Motor neuron (in vitro differentiated cells): ENCODE results near the gene CD300LF. TPM values are rescaled to one million over a fixed set of nuclear protein-coding genes. Genes with fewer than 3 reads are reported as not detected.

Experiments used
- ATAC-seq, 8 experiments: fragments of 200-7000 bp; cut with Tn5 transposase; replicated peaks in 6 of 8; 2 replicates each; pipeline ENCODE4 v1.8.0; 2021; ENCODE audit warnings: mild to moderate bottlenecking in 8 of 8, moderate library complexity in 8 of 8
- H3K27ac ChIP-seq, 2 donors: fragments of 250-450 bp; sonication (Bioruptor Pico); 2 replicates each; pipeline ENCODE4 v1.9.0; 2021; ENCODE audit warnings: antibody characterized with exemption in 2 of 2, mild to moderate bottlenecking in 2 of 2, moderate library complexity in 1 of 2
- H3K4me1 ChIP-seq, 2 donors: fragments of 250-450 bp; sonication (Bioruptor Pico); replicated peaks in 1 of 2; 2 replicates each; pipeline ENCODE4 v1.6.1; 2021; ENCODE audit warnings: antibody characterized with exemption in 2 of 2, mild to moderate bottlenecking in 2 of 2, moderate library complexity in 1 of 2
- H3K4me3 ChIP-seq, 5 donors: fragments of 250-450 bp; sonication (Bioruptor Pico); 2 replicates each; pipeline ENCODE4 v1.9.0; 2021; ENCODE audit warnings: antibody characterized with exemption in 5 of 5, mild to moderate bottlenecking in 5 of 5, moderate library complexity in 4 of 5
- WGBS, 10 experiments: fragments of 450-650 bp; shearing (Covaris generic); methylation state at CpG; one replicate each; pipeline ENCODE4 v1.0.0; 2022; 5-methylcytosine and 5-hydroxymethylcytosine counted together
- in situ Hi-C, 9 experiments: fragments of 400-800 bp; cut with MboI; loops; one replicate each; pipeline ENCODE4 v1.15.0; 2021; ENCODE audit warnings: low sequenced_read_pairs in 9 of 9, low pct_unique_long_range_greater_than_20kb in 2 of 9; ENCODE audit not compliant: unreplicated experiment in 9 of 9
- total RNA-seq, 8 experiments: library from RNA; unstranded; fragments of 300-600 nt; gene quantifications; 2 replicates each; pipeline versions ENCODE4 v1.2.3 to v1.2.4, GENCODE V29; 2022

The CD300LF gene
- total RNA-seq, 8 experiments from 2014 or later: 0.24 TPM; not detected in 7

DNA sequence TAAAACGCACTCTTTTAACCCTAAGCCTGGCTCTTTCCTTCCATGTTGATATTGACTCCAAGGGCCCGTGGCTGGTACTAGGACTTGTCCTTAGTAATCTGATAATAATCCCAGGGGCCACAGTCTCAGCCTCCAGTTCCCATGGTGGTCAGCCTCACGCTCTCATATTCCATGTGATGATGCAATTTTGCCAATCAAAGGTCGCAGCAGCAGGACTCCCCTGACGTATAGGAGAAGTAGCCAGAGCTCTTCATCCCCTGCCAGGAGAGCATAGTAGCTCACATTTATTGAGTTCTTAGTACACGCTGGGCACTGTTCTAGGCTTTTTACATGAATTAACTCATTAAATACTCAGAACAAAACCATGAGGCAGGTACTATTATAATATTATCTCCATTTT is 42.4 kb downstream of the CD300LF start:
- 0 to 71% (median 32%) methylated on average over 2 to 6 of the region's 6 CpGs; no CpG with 5 or more reads in 1 of the 10 experiments for WGBS, 10 experiments
- ATAC-seq: no peak
- in situ Hi-C loops: no loop called here
- H3K27ac ChIP-seq: no peak overlapping the region
- no peaks in the 10 kb centered on the region for H3K4me1 ChIP-seq
- no peak overlapping the region for H3K4me3 ChIP-seq

DNA sequence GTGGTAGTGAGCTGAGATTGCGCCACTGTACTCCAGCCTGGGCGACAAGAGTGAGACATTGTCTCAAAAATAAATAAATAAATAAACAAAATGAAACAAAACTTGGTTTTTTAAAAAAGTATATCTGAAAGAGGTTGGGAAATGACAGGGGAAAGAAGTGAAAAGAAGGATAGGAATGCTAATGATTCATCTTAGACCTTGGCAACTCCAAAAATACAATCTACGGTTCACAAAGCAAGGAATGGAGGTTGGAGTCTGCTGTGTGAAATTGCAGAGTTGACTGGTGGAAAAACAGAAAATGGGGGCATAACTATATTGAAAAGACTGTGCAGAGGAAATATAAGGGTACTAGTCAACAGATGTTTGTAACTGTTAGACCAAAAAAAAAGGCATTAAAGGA is 49.2 kb downstream of the CD300LF start:
- Histone ChIP-seq H3K4me3 (no peak overlapping the region), H3K27ac (no peak overlapping the region), H3K4me1 (no peaks in the 10 kb centered on the region)
- in situ Hi-C loops: no loop called here
- no peak for ATAC-seq
- 0 to 100% (median 89%) methylated on average over 1 to 3 of the region's 3 CpGs for WGBS, 10 experiments

DNA sequence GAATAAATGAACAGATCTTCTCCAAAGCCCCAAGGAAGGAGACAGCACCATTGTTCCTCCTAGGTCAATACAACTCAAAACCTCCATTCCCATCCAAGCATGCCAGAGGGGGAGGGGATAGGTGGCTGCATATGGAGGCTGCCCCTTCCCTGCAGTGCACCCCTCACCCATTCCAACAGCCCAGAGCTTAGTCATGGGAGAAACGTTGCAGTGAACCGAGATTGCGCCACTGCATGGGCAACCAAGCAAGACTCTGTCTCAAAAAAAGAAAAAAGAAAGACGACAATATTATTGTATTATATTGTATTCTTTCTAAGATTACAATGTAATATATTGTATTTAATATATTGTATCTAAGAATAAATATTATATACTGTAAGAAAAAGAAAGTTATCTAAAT is 52.8 kb downstream of the CD300LF start:
- H3K27ac ChIP-seq: no peak overlapping the region
- 40 to 82% (median 53%) methylated on average over 1 to 4 of the region's 4 CpGs; no CpG with 5 or more reads in 2 of the 10 experiments for WGBS, 10 experiments
- H3K4me3 ChIP-seq: no peak overlapping the region
- no peak for ATAC-seq
- in situ Hi-C loops: no loop called here
- no peaks in the 10 kb centered on the region for H3K4me1 ChIP-seq

DNA sequence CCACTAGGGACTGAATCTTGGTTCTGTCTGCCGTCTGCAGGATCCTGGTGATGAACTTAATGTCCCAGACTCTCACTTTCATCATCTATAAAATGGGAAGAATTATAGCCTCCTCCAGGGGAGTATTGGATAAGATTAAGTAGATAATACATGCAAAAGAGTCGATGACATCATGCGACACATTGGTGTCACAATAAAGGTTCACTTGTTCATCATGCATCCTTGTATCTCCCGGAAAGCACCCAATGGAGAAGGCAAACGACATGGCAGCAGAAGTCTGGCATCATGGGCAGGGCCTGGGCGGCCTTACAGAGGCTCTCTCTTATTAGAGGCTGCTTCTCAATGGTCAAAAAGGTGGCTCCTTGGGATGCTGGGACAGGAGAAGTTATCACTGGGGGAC is 54.1 kb downstream of the CD300LF start:
- no peak overlapping the region for H3K4me3 ChIP-seq
- ATAC-seq: no peak
- H3K4me1 ChIP-seq: no peaks in the 10 kb centered on the region
- 10 to 82% (median 41%) methylated on average over 2 to 5 of the region's 6 CpGs; no CpG with 5 or more reads in 3 of the 10 experiments for WGBS, 10 experiments
- H3K27ac ChIP-seq: no peak overlapping the region
- in situ Hi-C loops: no loop called here

DNA sequence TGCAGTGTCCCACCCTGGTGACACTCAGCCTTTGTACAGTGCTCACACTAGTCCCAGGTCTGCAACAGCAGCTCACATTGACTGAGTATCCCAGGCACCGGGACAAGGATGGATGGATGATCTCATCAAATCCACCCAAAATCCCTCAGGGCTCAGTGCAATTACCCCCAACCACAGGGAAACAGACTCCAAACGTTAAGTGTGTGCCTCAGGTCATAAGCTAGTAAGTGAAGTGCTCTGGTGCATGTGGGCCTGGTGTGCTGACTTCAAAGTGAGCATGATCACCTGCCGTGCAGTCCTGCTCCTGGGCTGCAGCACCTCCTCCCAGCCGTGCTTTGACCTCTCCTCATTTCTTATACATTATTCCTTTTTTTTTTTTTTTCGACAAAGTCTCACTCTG is 58.0 kb downstream of the CD300LF start:
- no peak for ATAC-seq
- Histone ChIP-seq H3K4me1 (no peaks in the 10 kb centered on the region), H3K4me3 (no peak overlapping the region), H3K27ac (no peak overlapping the region)
- WGBS, 10 experiments: 0 to 83% (median 34%) methylated on average over 1 to 5 of the region's 5 CpGs; no CpG with 5 or more reads in 2 of the 10 experiments
- in situ Hi-C loops: no loop called here

DNA sequence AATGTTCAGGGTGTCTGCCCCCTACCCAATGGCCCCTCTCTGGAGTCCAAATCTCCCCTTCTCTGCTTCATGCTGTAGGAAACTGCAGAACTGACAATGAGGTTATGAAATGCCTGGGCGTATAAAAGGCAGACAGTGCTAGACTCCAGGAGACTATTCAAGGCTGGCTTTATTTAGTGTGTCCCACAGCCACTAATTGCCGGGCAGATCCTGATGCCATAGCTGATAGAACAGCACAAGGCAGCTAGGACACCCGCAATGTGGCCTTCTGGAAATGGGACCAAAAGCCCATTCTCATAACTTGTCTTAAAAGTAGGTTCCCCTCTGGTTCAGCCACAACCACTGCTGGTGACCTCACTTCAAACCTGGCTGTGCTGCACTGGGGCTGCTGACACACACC is 60.7 kb downstream of the CD300LF start:
- Histone ChIP-seq H3K27ac (no peak overlapping the region), H3K4me3 (no peak overlapping the region), H3K4me1 (no peaks in the 10 kb centered on the region)
- no peak for ATAC-seq
- in situ Hi-C loops: no loop called here
- WGBS, 10 experiments: 0 to 81% (median 40%) methylated on average over 1 to 3 of the region's 3 CpGs; no CpG with 5 or more reads in 5 of the 10 experiments

DNA sequence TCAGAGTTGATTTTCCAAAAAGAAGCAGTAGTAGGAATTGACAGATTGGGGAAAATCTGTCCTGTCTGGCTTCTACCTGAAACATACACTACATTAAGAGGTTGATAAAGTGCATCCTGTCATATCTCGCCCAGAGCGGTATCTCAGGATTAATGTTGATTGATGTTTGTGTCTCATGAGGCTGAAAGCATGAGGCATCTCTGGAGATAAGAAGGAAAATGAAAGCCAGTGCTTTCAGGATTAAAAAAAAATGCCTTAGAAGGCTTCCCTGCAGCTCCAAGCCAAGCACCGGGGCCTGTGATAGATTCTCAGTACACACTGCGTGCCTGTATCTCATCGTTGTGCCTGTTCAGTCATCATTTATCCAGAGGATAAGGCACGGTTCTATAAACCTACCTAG is 62.8 kb downstream of the CD300LF start:
- H3K27ac ChIP-seq: no peak overlapping the region
- H3K4me3 ChIP-seq: no peak overlapping the region
- in situ Hi-C loops: no loop called here
- 0 to 100% (median 73%) methylated on average over 1 to 6 of the region's 6 CpGs; no CpG with 5 or more reads in 1 of the 10 experiments for WGBS, 10 experiments
- no peak for ATAC-seq
- no peaks in the 10 kb centered on the region for H3K4me1 ChIP-seq

DNA sequence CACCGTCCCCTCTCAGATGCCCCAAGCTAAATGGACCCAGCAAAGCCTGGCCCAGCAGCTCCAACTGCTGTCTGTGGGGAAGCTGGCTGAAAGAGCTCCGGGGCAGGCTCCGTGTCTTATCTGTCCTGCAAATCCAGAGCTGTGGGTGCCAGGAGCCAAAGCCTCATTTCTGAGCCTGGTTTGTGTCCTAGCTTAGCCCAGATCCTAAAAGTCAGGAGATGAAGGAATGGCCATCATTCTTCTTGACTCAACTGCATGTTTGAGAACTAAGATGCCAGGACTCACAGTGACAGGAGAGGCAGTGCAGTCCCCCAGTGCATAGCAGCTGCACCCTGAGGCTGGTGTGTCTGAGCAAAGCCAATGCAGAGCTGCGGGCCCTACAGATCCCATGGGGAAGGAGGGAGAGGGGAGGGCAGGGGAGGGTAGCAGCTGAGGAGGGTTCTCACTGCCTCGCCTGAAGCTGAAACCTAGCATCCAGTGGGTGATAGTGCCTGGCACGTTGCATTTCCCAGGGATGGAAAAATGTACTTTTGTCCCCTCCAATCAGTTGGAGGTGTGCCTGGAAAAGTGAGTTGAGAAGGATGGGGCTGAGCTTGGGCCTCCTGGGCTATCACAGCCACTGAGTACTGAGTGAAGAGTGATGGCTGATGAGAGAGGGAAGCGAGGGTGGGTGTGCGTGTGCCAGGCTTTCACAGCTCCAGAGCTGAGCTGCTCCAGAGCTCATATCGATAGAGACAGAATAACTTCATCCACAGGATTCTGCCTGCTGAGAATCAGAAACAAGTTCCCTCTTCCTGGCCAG is 64.7 kb downstream of the CD300LF start:
- 0 to 84% (median 52%) methylated on average over 1 to 3 of the region's 9 CpGs; no CpG with 5 or more reads in 5 of the 10 experiments for WGBS, 10 experiments
- in situ Hi-C loops: no loop called here
- ATAC-seq: no peak
- Histone ChIP-seq H3K27ac (no peak overlapping the region), H3K4me3 (no peak overlapping the region), H3K4me1 (no peaks in the 10 kb centered on the region)

DNA sequence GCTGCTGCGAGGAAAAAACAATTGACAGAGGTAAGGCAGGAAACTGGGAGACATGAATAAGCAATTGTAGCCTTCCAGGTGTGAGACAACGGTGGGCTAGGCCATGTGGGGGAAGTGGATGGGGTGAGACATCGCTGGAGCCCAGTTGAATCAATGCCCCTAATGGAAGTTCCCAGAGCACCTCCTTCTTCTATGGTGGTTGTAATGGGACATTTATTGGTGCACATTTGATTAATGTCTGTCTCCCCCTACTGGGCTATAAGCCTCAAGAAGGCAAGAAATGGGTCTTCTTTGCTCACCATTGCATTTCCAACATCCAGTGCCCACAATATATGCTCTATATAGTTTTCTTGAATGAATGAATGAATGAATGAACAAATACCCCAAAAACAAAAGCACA is 66.5 kb downstream of the CD300LF start:
- 7 to 100% (median 43%) methylated on average over 1 to 3 of the region's 3 CpGs; no CpG with 5 or more reads in 4 of the 10 experiments for WGBS, 10 experiments
- ATAC-seq: peak in 1 of 8 experiments; percentile 24
- in situ Hi-C loops: no loop called here

DNA sequence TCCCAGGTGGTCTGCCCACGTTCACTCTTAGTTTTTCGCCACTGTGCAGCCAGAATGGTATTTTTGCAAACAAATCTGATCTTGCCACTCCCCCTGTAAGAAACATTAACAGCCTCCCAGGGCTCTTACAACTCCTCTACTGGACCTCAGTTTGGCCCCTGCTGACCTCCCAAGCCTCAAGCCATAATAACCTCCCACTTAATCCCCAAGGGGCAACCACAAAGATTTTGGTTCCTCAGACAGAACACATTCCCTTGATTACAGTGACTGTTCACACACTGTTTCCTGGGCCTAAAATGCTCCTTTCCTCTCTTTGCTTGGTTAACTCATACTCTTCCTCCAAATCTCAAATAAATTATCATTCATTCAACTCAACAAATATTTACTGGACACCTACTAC is 67.7 kb downstream of the CD300LF start:
- Histone ChIP-seq H3K4me1 (no peaks in the 10 kb centered on the region), H3K27ac (no peak overlapping the region), H3K4me3 (no peak overlapping the region)
- 0 to 77% (median 62%) methylated on average over 1 to 2 of the region's 2 CpGs; no CpG with 5 or more reads in 2 of the 10 experiments for WGBS, 10 experiments
- no peak for ATAC-seq
- in situ Hi-C loops: no loop called here

More for the DNA sequence above, 66.5 kb downstream of the CD300LF start:
- Histone ChIP-seq H3K4me3 (no peak overlapping the region), H3K4me1 (no peaks in the 10 kb centered on the region), H3K27ac (no peak overlapping the region)

DNA sequence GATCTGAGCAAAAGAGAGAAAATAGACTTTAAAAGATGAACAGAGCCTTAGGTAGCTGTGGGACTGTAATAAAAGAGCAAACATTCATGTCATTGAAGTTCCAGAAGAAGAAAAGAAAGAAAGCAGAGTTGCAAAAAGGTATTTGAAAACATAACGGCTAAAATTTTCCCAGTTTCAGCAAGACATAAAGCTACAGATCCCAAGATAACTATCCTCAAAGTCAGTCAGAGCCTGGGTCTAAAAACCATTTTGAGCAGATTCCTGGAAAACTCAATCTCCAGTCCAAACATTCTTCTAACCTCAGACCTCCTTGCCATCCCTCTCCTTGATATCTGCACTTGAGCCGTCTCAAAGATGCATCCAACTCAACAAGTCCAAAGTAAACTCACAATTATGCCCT is 68.3 kb downstream of the CD300LF start:
- 44 to 100% (median 72%) methylated on average over 1 to 2 of the region's 2 CpGs; no CpG with 5 or more reads in 1 of the 10 experiments for WGBS, 10 experiments
- Histone ChIP-seq H3K4me1 (no peaks in the 10 kb centered on the region), H3K27ac (no peak overlapping the region), H3K4me3 (no peak overlapping the region)
- no peak for ATAC-seq
- in situ Hi-C loops: no loop called here
